ENCODE measurements around the gene AIRE. TPM values are rescaled to one million over a fixed set of nuclear protein-coding genes. Genes with fewer than 3 reads are reported as not detected.

The AIRE gene
- polyA plus RNA-seq, 1 donor from 2014 or later, result not detected

- Histone ChIP-seq H3K36me3 (ENCODE audit: insufficient read depth, low read length) (no peaks in the 10 kb centered on the region), H3K9me2 (ENCODE audit: insufficient read depth, low read length) (no peaks in the 10 kb centered on the region), H3K4me3 (ENCODE audit: low read length) (no peak overlapping the region), H2AFZ (ENCODE audit: low read depth, low read length) (no peak overlapping the region), H3F3A (ENCODE audit: insufficient read depth, low read length, poor library complexity, severe bottlenecking) (no peaks in the 10 kb centered on the region), H3K9ac (ENCODE audit: low read length) (no peak overlapping the region), H3K9me3 (ENCODE audit: low read length) (no peaks in the 10 kb centered on the region), H3K27ac (ENCODE audit: low read length) (no peak overlapping the region), H3K79me2 (replicated peaks; ENCODE audit: insufficient read depth, low read length) (no peaks in the 10 kb centered on the region), H3K4me2 (ENCODE audit: low read length) (no peak overlapping the region), H3K27me3 (ENCODE audit: insufficient read depth, low read depth, low read length) (no peaks in the 10 kb centered on the region), H4K20me1 (ENCODE audit: insufficient read depth) (no peaks in the 10 kb centered on the region)
- TF ChIP-seq MXI1 (conservative IDR thresholded peaks at IDR 0.05; ENCODE audit: poor library complexity, severe bottlenecking), result no peak
- no peak for TF ChIP-seq EP300 (conservative IDR thresholded peaks at IDR 0.05; ENCODE audit: poor library complexity, severe bottlenecking)
- TF ChIP-seq RAD21 (conservative IDR thresholded peaks at IDR 0.05), result no peak
Measured at GRCh38 chr21:44275041-44275440, 10.6 kb upstream of the AIRE start.

GRCh38 chr21:44279354-44280260 lies 6.1 kb upstream of the AIRE start:
- H2AFZ ChIP-seq (ENCODE audit: low read depth, low read length), result no peak overlapping the region
- H3K79me2 ChIP-seq (replicated peaks; ENCODE audit: insufficient read depth, low read length), result no peaks in the 10 kb centered on the region
- H3K4me3 ChIP-seq (ENCODE audit: low read length), result no peak overlapping the region
- no peak overlapping the region for H3K9ac ChIP-seq (ENCODE audit: low read length)
- no peaks in the 10 kb centered on the region for H4K20me1 ChIP-seq (ENCODE audit: insufficient read depth)
- H3K4me2 ChIP-seq (ENCODE audit: low read length), result no peak overlapping the region
- H3K36me3 ChIP-seq (ENCODE audit: insufficient read depth, low read length), result no peaks in the 10 kb centered on the region
- H3K9me3 ChIP-seq (ENCODE audit: low read length), result no peaks in the 10 kb centered on the region
- H3K27ac ChIP-seq (ENCODE audit: low read length), result no peak overlapping the region
- no peaks in the 10 kb centered on the region for H3K9me2 ChIP-seq (ENCODE audit: insufficient read depth, low read length)
- TF ChIP-seq EP300 (conservative IDR thresholded peaks at IDR 0.05; ENCODE audit: poor library complexity, severe bottlenecking) (no peak), RAD21 (conservative IDR thresholded peaks at IDR 0.05) (no peak), MXI1 (conservative IDR thresholded peaks at IDR 0.05; ENCODE audit: poor library complexity, severe bottlenecking) (no peak), CTCF (IDR thresholded peaks at IDR 0.05; ENCODE audit: poor library complexity, severe bottlenecking) (no peak), POLR2AphosphoS5 (IDR thresholded peaks at IDR 0.05) (no peak), SMC3 (conservative IDR thresholded peaks at IDR 0.05; ENCODE audit: poor library complexity) (no peak), EZH2 (IDR thresholded peaks at IDR 0.05; ENCODE audit: borderline replicate concordance, insufficient read depth, low read length, poor library complexity, severe bottlenecking) (no peak), TAF1 (IDR thresholded peaks at IDR 0.05; ENCODE audit: low read depth) (no peak), REST (IDR thresholded peaks at IDR 0.05; ENCODE audit: borderline replicate concordance) (no peak)
- H3K27me3 ChIP-seq (ENCODE audit: insufficient read depth, low read depth, low read length), result no peaks in the 10 kb centered on the region
- no peaks in the 10 kb centered on the region for H3F3A ChIP-seq (ENCODE audit: insufficient read depth, low read length, poor library complexity, severe bottlenecking)
